ENCODE results near the gene NT5C1B.

Gene NT5C1B

GRCh38 chr2:18598848-18599484, 9.6 kb upstream of the NT5C1B start:
- DNase-seq: no peak

GRCh38 chr2:18597618-18598017, 8.2 kb upstream of the NT5C1B start:
- no peak for DNase-seq

- no peak for DNase-seq
Measured at GRCh38 chr2:18596993-18597392, 7.6 kb upstream of the NT5C1B start.

GRCh38 chr2:18593496-18593895, 4.1 kb upstream of the NT5C1B start:
- DNase-seq: no peak

GRCh38 chr2:18592372-18592771, 3.0 kb upstream of the NT5C1B start:
- DNase-seq: no peak

GRCh38 chr2:18588802-18589201, 567 bp downstream of the NT5C1B start:
- no peak for DNase-seq

GRCh38 chr2:18588049-18588448, 1.3 kb downstream of the NT5C1B start:
- DNase-seq: no peak

GRCh38 chr2:18585526-18585925, 3.8 kb downstream of the NT5C1B start:
- no peak for DNase-seq

- DNase-seq: no peak
Measured at GRCh38 chr2:18584608-18584954, 4.8 kb downstream of the NT5C1B start.

GRCh38 chr2:18583905-18584607, 5.3 kb downstream of the NT5C1B start:
- DNase-seq: no peak

GRCh38 chr2:18580606-18581005, 8.8 kb downstream of the NT5C1B start:
- DNase-seq: no peak

GRCh38 chr2:18578033-18578432, 11.3 kb downstream of the NT5C1B start:
- DNase-seq: no peak

- DNase-seq: no peak
Measured at GRCh38 chr2:18566145-18566769, 23.1 kb downstream of the NT5C1B start.

- DNase-seq: no peak
Measured at GRCh38 chr2:18560797-18561085, 28.6 kb downstream of the NT5C1B start.

GRCh38 chr2:18560031-18560796, 29.2 kb downstream of the NT5C1B start, which contains the start of gene RDH14:
Gene RDH14, minus strand, starts transcription at chr2:18560653. Its CDS starts 81 bp downstream, at chr2:18560572.
- peak; percentile 89 to 91 for DNase-seq

- no peak for DNase-seq
Measured at GRCh38 chr2:18559531-18560030, 29.8 kb downstream of the NT5C1B start.

GRCh38 chr2:18558458-18558857, 30.9 kb downstream of the NT5C1B start:
- DNase-seq: no peak

GRCh38 chr2:18557121-18557520, 32.2 kb downstream of the NT5C1B start:
- no peak for DNase-seq

GRCh38 chr2:18552351-18553077, 36.9 kb downstream of the NT5C1B start:
- no peak for DNase-seq

- no peak for DNase-seq
Measured at GRCh38 chr2:18551623-18552022, 37.7 kb downstream of the NT5C1B start.

- DNase-seq: no peak
Measured at GRCh38 chr2:18551169-18551568, 38.2 kb downstream of the NT5C1B start.

- DNase-seq: no peak
Measured at GRCh38 chr2:18550433-18550832, 38.9 kb downstream of the NT5C1B start.

- DNase-seq: no peak
Measured at GRCh38 chr2:18549083-18549482, 40.3 kb downstream of the NT5C1B start.
